Liver (tissue), 3 donors: ENCODE data around the gene SLC35B4.

ENCODE experiments used
- JUND ChIP-seq, 2 donors: IDR thresholded peaks; 2 replicates each; pipeline ENCODE4 v1.6.1; 2016; ENCODE audit warnings: antibody characterized with exemption in 2 of 2
- RAD21 ChIP-seq, 2 donors: IDR thresholded peaks; 2 replicates each; pipeline ENCODE4 v1.6.1; 2016; ENCODE audit warnings: antibody characterized with exemption in 2 of 2, mild to moderate bottlenecking in 2 of 2
- TF ChIP-seq, protein P1 (sequence below): fragments of 150-350 bp; IDR thresholded peaks from 2 replicates; pipeline ENCODE4 v1.5.1; 2017; ENCODE audit warnings: improper control_type of control experiment, low read depth, low read length; ENCODE audit not compliant: missing input control
- donor health status: healthy.
- donor health status: healthy.

DNA sequence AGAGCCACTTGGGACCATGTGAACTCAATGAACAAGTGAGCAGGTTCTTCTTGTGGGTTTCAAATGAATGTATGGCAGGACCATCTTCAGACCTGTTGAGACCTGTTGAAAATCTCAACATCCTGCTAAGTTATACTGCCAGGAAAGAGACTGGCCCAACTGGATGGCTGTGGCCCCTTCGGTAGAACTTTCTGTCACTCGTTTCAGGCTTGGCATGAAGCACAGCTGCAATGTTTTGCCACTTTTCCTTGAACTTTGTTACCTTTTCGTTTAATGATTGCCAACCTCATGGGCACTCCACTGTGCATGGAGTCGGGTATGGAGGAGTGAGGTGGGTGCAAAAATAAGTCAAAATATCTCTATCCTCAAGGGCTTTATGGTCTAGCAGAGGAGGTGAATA, 36.7 kb upstream of the SLC35B4 start:
- TF ChIP-seq, protein P1, sequence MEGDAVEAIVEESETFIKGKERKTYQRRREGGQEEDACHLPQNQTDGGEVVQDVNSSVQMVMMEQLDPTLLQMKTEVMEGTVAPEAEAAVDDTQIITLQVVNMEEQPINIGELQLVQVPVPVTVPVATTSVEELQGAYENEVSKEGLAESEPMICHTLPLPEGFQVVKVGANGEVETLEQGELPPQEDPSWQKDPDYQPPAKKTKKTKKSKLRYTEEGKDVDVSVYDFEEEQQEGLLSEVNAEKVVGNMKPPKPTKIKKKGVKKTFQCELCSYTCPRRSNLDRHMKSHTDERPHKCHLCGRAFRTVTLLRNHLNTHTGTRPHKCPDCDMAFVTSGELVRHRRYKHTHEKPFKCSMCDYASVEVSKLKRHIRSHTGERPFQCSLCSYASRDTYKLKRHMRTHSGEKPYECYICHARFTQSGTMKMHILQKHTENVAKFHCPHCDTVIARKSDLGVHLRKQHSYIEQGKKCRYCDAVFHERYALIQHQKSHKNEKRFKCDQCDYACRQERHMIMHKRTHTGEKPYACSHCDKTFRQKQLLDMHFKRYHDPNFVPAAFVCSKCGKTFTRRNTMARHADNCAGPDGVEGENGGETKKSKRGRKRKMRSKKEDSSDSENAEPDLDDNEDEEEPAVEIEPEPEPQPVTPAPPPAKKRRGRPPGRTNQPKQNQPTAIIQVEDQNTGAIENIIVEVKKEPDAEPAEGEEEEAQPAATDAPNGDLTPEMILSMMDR = no peak
- TF ChIP-seq JUND (IDR thresholded peaks at IDR 0.05) = no peak
- peak; percentile 8 to 37 for TF ChIP-seq RAD21 (IDR thresholded peaks at IDR 0.05)
